Measurements from ENCODE around the gene KIF18B. TPM values are rescaled to one million over a fixed set of nuclear protein-coding genes. Genes with fewer than 3 reads are reported as not detected.

Gene KIF18B
- total RNA-seq, 1 experiment from 2014 or later, result 54.3 TPM

DNA sequence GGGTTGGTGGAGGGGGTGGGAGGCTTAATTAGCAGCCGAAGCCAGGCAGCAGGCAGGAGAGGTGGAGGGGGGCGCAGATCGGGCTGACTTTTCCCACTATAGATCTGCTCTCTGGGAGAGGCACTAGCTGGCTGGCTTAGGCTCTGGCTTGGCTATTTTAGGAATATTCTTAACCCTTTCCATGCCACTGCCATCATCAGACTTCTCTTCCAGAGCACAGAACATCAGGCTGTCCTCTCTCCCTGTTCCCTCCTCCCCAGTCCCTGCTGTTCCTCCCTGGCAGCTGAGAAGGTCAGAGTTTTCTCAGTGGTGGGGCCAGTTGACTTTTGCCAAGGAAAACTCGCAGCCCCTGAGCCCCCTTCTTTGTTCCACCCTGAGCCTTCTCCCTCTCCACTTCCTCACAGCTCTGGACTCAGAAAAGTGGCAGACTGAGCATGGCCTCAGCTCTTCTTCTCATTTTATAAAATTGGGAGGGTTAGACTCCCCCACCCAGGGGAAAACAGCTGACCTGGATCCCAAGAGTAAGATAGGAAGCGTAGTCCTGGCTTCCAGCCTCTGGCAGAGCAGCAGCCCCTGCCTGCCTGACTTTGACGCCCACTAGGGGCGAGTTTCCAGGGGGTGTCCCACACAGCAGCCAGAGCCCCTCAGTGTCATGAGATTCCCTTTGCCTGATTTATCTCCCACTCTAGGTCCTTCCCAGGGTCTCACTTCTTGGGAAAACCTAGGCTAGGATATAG is 30.4 kb upstream of the KIF18B start:
- intact Hi-C loops (cut with micrococcal nuclease; ENCODE audit: unreplicated experiment), result no loop called here
- DNase-seq (ENCODE audit: low spot score), result no peak
- Histone ChIP-seq H3K36me3 (ENCODE audit: insufficient read depth, low read length, poor library complexity, severe bottlenecking) (no peaks in the 10 kb centered on the region), H3K4me1 (ENCODE audit: insufficient read depth, low read length, poor library complexity, severe bottlenecking) (no peaks in the 10 kb centered on the region), H3K27ac (ENCODE audit: low read depth, low read length, poor library complexity, severe bottlenecking) (no peak overlapping the region), H3K27me3 (replicated peaks; ENCODE audit: insufficient read depth, low read depth, low read length, poor library complexity) (no peaks in the 10 kb centered on the region), H3K4me3 (ENCODE audit: low read depth, low read length, poor library complexity, severe bottlenecking) (no peak overlapping the region), H3K9me3 (ENCODE audit: low read depth, low read length, poor library complexity, severe bottlenecking) (no peaks in the 10 kb centered on the region)
- TF ChIP-seq EZH2 (IDR thresholded peaks at IDR 0.05; ENCODE audit: borderline replicate concordance, low read depth, low read length, poor library complexity, severe bottlenecking), result no peak
- TF ChIP-seq, protein P1, sequence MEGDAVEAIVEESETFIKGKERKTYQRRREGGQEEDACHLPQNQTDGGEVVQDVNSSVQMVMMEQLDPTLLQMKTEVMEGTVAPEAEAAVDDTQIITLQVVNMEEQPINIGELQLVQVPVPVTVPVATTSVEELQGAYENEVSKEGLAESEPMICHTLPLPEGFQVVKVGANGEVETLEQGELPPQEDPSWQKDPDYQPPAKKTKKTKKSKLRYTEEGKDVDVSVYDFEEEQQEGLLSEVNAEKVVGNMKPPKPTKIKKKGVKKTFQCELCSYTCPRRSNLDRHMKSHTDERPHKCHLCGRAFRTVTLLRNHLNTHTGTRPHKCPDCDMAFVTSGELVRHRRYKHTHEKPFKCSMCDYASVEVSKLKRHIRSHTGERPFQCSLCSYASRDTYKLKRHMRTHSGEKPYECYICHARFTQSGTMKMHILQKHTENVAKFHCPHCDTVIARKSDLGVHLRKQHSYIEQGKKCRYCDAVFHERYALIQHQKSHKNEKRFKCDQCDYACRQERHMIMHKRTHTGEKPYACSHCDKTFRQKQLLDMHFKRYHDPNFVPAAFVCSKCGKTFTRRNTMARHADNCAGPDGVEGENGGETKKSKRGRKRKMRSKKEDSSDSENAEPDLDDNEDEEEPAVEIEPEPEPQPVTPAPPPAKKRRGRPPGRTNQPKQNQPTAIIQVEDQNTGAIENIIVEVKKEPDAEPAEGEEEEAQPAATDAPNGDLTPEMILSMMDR (conservative IDR thresholded peaks at IDR 0.05; ENCODE audit: low read depth, low read length), result no peak
- POLR2A ChIA-PET (ENCODE audit: low non-redundant PET), result no interaction called here
- no TSS peak for BruUV-seq (replicated peaks)
- CTCF ChIA-PET, result no interaction called here

DNA sequence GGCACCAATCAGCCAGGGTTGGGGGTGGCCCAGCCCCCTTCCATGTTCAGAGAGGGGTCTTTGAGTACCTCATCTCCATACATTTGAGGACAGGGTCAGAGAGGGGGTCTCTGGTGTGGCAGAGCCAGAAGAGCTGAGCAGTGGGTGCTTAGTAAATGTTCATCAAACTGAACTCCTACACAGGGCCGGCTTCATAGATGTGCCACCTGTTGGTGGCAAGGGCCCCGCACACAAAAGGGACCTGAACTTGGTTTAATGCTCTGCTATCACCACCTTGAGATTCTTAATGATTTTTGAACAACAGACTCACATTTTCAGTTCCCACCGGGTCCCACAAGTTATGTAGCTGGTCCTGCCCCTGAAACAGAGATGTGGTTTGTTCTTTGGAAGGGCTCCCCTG is 29.5 kb upstream of the KIF18B start:
- no TSS peak for BruUV-seq (replicated peaks)
- Histone ChIP-seq H3K27ac (ENCODE audit: low read depth, low read length, poor library complexity, severe bottlenecking) (no peak overlapping the region), H3K27me3 (replicated peaks; ENCODE audit: insufficient read depth, low read depth, low read length, poor library complexity) (no peaks in the 10 kb centered on the region), H3K9me3 (ENCODE audit: low read depth, low read length, poor library complexity, severe bottlenecking) (no peaks in the 10 kb centered on the region), H3K36me3 (ENCODE audit: insufficient read depth, low read length, poor library complexity, severe bottlenecking) (no peaks in the 10 kb centered on the region), H3K4me1 (ENCODE audit: insufficient read depth, low read length, poor library complexity, severe bottlenecking) (no peaks in the 10 kb centered on the region), H3K4me3 (ENCODE audit: low read depth, low read length, poor library complexity, severe bottlenecking) (no peak overlapping the region)
- no peak for DNase-seq (ENCODE audit: low spot score)
- POLR2A ChIA-PET (ENCODE audit: low non-redundant PET), result no interaction called here
- CTCF ChIA-PET, result no interaction called here
- intact Hi-C loops (cut with micrococcal nuclease; ENCODE audit: unreplicated experiment), result no loop called here
- TF ChIP-seq, protein P1 (conservative IDR thresholded peaks at IDR 0.05; ENCODE audit: low read depth, low read length), result no peak
- no peak for TF ChIP-seq EZH2 (IDR thresholded peaks at IDR 0.05; ENCODE audit: borderline replicate concordance, low read depth, low read length, poor library complexity, severe bottlenecking)

DNA sequence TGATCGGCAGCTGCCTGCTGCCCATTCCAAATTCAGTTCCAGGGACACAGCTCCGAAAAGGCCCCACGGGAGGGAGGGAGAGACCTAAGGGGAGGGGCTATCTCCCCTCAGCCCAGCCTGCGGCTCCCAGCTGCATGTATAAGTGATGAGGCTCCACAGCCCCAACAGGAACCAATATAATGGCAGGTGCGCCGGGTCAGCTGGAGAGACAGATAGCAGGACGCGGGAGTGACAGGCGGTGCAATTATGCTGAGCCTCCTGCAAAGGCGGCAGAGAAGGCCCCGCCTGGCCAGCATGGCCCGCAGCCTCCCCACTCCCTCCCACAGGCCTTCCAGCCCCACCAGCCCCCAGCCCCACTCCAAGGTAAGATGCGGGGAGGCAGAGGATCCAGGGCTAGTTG is 28.6 kb upstream of the KIF18B start:
- Histone ChIP-seq H3K36me3 (ENCODE audit: insufficient read depth, low read length, poor library complexity, severe bottlenecking) (no peaks in the 10 kb centered on the region), H3K4me3 (ENCODE audit: low read depth, low read length, poor library complexity, severe bottlenecking) (no peak overlapping the region), H3K4me1 (ENCODE audit: insufficient read depth, low read length, poor library complexity, severe bottlenecking) (no peaks in the 10 kb centered on the region), H3K27me3 (replicated peaks; ENCODE audit: insufficient read depth, low read depth, low read length, poor library complexity) (no peaks in the 10 kb centered on the region), H3K9me3 (ENCODE audit: low read depth, low read length, poor library complexity, severe bottlenecking) (no peaks in the 10 kb centered on the region), H3K27ac (ENCODE audit: low read depth, low read length, poor library complexity, severe bottlenecking) (no peak overlapping the region)
- intact Hi-C loops (cut with micrococcal nuclease; ENCODE audit: unreplicated experiment), result no loop called here
- ChIA-PET POLR2A (ENCODE audit: low non-redundant PET) (no interaction called here), CTCF (no interaction called here)
- BruUV-seq (replicated peaks), result no TSS peak
- no peak for DNase-seq (ENCODE audit: low spot score)
- TF ChIP-seq, protein P1 (conservative IDR thresholded peaks at IDR 0.05; ENCODE audit: low read depth, low read length), result no peak
- TF ChIP-seq EZH2 (IDR thresholded peaks at IDR 0.05; ENCODE audit: borderline replicate concordance, low read depth, low read length, poor library complexity, severe bottlenecking), result no peak

Measured in A673 (cell line).